Activated naive CD8-positive, alpha-beta T cell (primary cell): ENCODE measurements around the gene PALM2AKAP2.

Experiments used
- H3K27ac Mint-ChIP-seq: one replicate; pipeline ENCODE4 v1.8.0; 2021; ENCODE audit warnings: mixed read lengths
- H3K27me3 Mint-ChIP-seq: one replicate; pipeline ENCODE4 v1.8.0; 2021; ENCODE audit warnings: mixed read lengths
- H3K36me3 Mint-ChIP-seq: one replicate; pipeline ENCODE4 v1.8.0; 2021; ENCODE audit warnings: mixed read lengths
- H3K4me1 Mint-ChIP-seq: one replicate; pipeline ENCODE4 v1.8.0; 2021; ENCODE audit warnings: low read depth, mixed read lengths
- H3K4me3 Mint-ChIP-seq: one replicate; pipeline ENCODE4 v1.8.0; 2021; ENCODE audit warnings: mild to moderate bottlenecking, mixed read lengths
- H3K9me3 Mint-ChIP-seq: one replicate; pipeline ENCODE4 v1.8.0; 2021; ENCODE audit warnings: low read depth, mixed read lengths

PALM2AKAP2 gene

GRCh38 chr9:109779711-109780452 is at the start of gene PALM2AKAP2:
TSS of gene PALM2AKAP2 (plus strand) at chr9:109780198. CDS start at chr9:109780489, 291 bp downstream.
- Mint-ChIP-seq H3K27me3 (peaks cover 22% of the 10 kb centered on the region), H3K4me3 (no peak within 1 kb of the TSS), H3K27ac (no peak within 1 kb of the TSS), H3K9me3 (no peaks in the 10 kb centered on the region), H3K4me1 (no peaks in the 10 kb centered on the region), H3K36me3 (no peaks in the 10 kb centered on the region)

- no peaks in the 10 kb centered on the region for H3K4me1 Mint-ChIP-seq
- H3K27me3 Mint-ChIP-seq, result peaks cover 3% of the 10 kb centered on the region
- no peak overlapping the region for H3K27ac Mint-ChIP-seq
Measured at GRCh38 chr9:109730228-109730627, 49.8 kb upstream of the PALM2AKAP2 start.

GRCh38 chr9:109733690-109734089 is 46.3 kb upstream of the PALM2AKAP2 start:
- Mint-ChIP-seq H3K9me3 (no peaks in the 10 kb centered on the region), H3K4me1 (no peaks in the 10 kb centered on the region), H3K4me3 (no peak overlapping the region), H3K27ac (no peak overlapping the region), H3K36me3 (no peaks in the 10 kb centered on the region), H3K27me3 (peaks cover 8% of the 10 kb centered on the region)

More at GRCh38 chr9:109730228-109730627, 49.8 kb upstream of the PALM2AKAP2 start:
- no peak overlapping the region for H3K4me3 Mint-ChIP-seq
- no peaks in the 10 kb centered on the region for H3K36me3 Mint-ChIP-seq
- peaks cover 2% of the 10 kb centered on the region for H3K9me3 Mint-ChIP-seq

GRCh38 chr9:109734814-109735213 is 45.2 kb upstream of the PALM2AKAP2 start:
- no peak overlapping the region for H3K27ac Mint-ChIP-seq
- H3K4me1 Mint-ChIP-seq, result no peaks in the 10 kb centered on the region
- H3K9me3 Mint-ChIP-seq, result no peaks in the 10 kb centered on the region
- no peak overlapping the region for H3K4me3 Mint-ChIP-seq
- peaks cover 8% of the 10 kb centered on the region for H3K27me3 Mint-ChIP-seq
- no peaks in the 10 kb centered on the region for H3K36me3 Mint-ChIP-seq

GRCh38 chr9:109735801-109736200 is 44.2 kb upstream of the PALM2AKAP2 start:
- Mint-ChIP-seq H3K36me3 (no peaks in the 10 kb centered on the region), H3K4me1 (no peaks in the 10 kb centered on the region), H3K9me3 (no peaks in the 10 kb centered on the region), H3K4me3 (no peak overlapping the region), H3K27ac (no peak overlapping the region), H3K27me3 (peaks cover 9% of the 10 kb centered on the region)

- H3K27ac Mint-ChIP-seq, result no peak overlapping the region
- no peak overlapping the region for H3K4me3 Mint-ChIP-seq
- no peaks in the 10 kb centered on the region for H3K4me1 Mint-ChIP-seq
Measured at GRCh38 chr9:109737295-109737694, 42.7 kb upstream of the PALM2AKAP2 start.

GRCh38 chr9:109739760-109740159 is 40.2 kb upstream of the PALM2AKAP2 start:
- H3K9me3 Mint-ChIP-seq, result no peaks in the 10 kb centered on the region
- no peaks in the 10 kb centered on the region for H3K36me3 Mint-ChIP-seq
- H3K27ac Mint-ChIP-seq, result no peak overlapping the region
- no peaks in the 10 kb centered on the region for H3K4me1 Mint-ChIP-seq
- H3K27me3 Mint-ChIP-seq, result peaks cover 12% of the 10 kb centered on the region
- H3K4me3 Mint-ChIP-seq, result no peak overlapping the region

More at GRCh38 chr9:109737295-109737694, 42.7 kb upstream of the PALM2AKAP2 start:
- Mint-ChIP-seq H3K27me3 (peaks cover 10% of the 10 kb centered on the region), H3K9me3 (no peaks in the 10 kb centered on the region), H3K36me3 (no peaks in the 10 kb centered on the region)

GRCh38 chr9:109742776-109743348 is 37.1 kb upstream of the PALM2AKAP2 start:
- Mint-ChIP-seq H3K4me3 (no peak overlapping the region), H3K36me3 (no peaks in the 10 kb centered on the region), H3K9me3 (no peaks in the 10 kb centered on the region), H3K27ac (no peak overlapping the region), H3K4me1 (no peaks in the 10 kb centered on the region), H3K27me3 (peaks cover 8% of the 10 kb centered on the region)

- Mint-ChIP-seq H3K36me3 (no peaks in the 10 kb centered on the region), H3K27me3 (peaks cover 7% of the 10 kb centered on the region), H3K27ac (no peak overlapping the region), H3K9me3 (no peaks in the 10 kb centered on the region), H3K4me1 (no peaks in the 10 kb centered on the region), H3K4me3 (no peak overlapping the region)
Measured at GRCh38 chr9:109743696-109744095, 36.3 kb upstream of the PALM2AKAP2 start.

GRCh38 chr9:109745335-109746283 is 34.4 kb upstream of the PALM2AKAP2 start:
- Mint-ChIP-seq H3K27me3 (peaks cover 6% of the 10 kb centered on the region), H3K4me1 (no peaks in the 10 kb centered on the region), H3K4me3 (no peak overlapping the region), H3K9me3 (no peaks in the 10 kb centered on the region), H3K27ac (no peak overlapping the region), H3K36me3 (no peaks in the 10 kb centered on the region)

- H3K27me3 Mint-ChIP-seq, result peaks cover 9% of the 10 kb centered on the region
- H3K9me3 Mint-ChIP-seq, result no peaks in the 10 kb centered on the region
- H3K4me1 Mint-ChIP-seq, result no peaks in the 10 kb centered on the region
- H3K4me3 Mint-ChIP-seq, result no peak overlapping the region
- no peak overlapping the region for H3K27ac Mint-ChIP-seq
- no peaks in the 10 kb centered on the region for H3K36me3 Mint-ChIP-seq
Measured at GRCh38 chr9:109751253-109751652, 28.7 kb upstream of the PALM2AKAP2 start.

- H3K27ac Mint-ChIP-seq, result no peak overlapping the region
- no peaks in the 10 kb centered on the region for H3K36me3 Mint-ChIP-seq
- peaks cover 12% of the 10 kb centered on the region for H3K27me3 Mint-ChIP-seq
- H3K9me3 Mint-ChIP-seq, result no peaks in the 10 kb centered on the region
- no peaks in the 10 kb centered on the region for H3K4me1 Mint-ChIP-seq
- H3K4me3 Mint-ChIP-seq, result no peak overlapping the region
Measured at GRCh38 chr9:109753308-109753707, 26.7 kb upstream of the PALM2AKAP2 start.

GRCh38 chr9:109755040-109755439 is 25.0 kb upstream of the PALM2AKAP2 start:
- no peaks in the 10 kb centered on the region for H3K4me1 Mint-ChIP-seq
- H3K9me3 Mint-ChIP-seq, result no peaks in the 10 kb centered on the region
- no peak overlapping the region for H3K4me3 Mint-ChIP-seq
- peaks cover 14% of the 10 kb centered on the region for H3K27me3 Mint-ChIP-seq
- H3K27ac Mint-ChIP-seq, result no peak overlapping the region
- H3K36me3 Mint-ChIP-seq, result no peaks in the 10 kb centered on the region

- no peak overlapping the region for H3K27ac Mint-ChIP-seq
- H3K27me3 Mint-ChIP-seq, result peaks cover 16% of the 10 kb centered on the region
- H3K9me3 Mint-ChIP-seq, result no peaks in the 10 kb centered on the region
- no peaks in the 10 kb centered on the region for H3K36me3 Mint-ChIP-seq
- no peak overlapping the region for H3K4me3 Mint-ChIP-seq
- H3K4me1 Mint-ChIP-seq, result no peaks in the 10 kb centered on the region
Measured at GRCh38 chr9:109759589-109759988, 20.4 kb upstream of the PALM2AKAP2 start.

GRCh38 chr9:109765278-109765677 is 14.7 kb upstream of the PALM2AKAP2 start:
- H3K36me3 Mint-ChIP-seq, result no peaks in the 10 kb centered on the region
- H3K27me3 Mint-ChIP-seq, result peaks cover 9% of the 10 kb centered on the region
- no peaks in the 10 kb centered on the region for H3K4me1 Mint-ChIP-seq
- H3K4me3 Mint-ChIP-seq, result no peak overlapping the region
- H3K9me3 Mint-ChIP-seq, result no peaks in the 10 kb centered on the region
- H3K27ac Mint-ChIP-seq, result no peak overlapping the region
